Peyer's patch (tissue), 4 donors: Measurements from ENCODE around the gene HK2. TPM values are rescaled to one million over a fixed set of nuclear protein-coding genes. Genes with fewer than 3 reads are reported as not detected.
A peak's percentile ranks its signal among the peaks of the same experiment; 100 is the strongest.

Experiments
- DNase-seq, 3 donors: peaks; one replicate each; pipeline ENCODE4 v3.0.0-alpha.2; 2017 to 2019
- H3K27ac ChIP-seq, 4 donors: fragments of 200-600 bp; sonication (generic); one replicate each; pipeline ENCODE4 v1.5.1; 2016 to 2019
- H3K27me3 ChIP-seq, 2 donors: fragments of 200-600 bp; sonication (generic); one replicate each; pipeline ENCODE4 v1.5.1; 2019
- H3K36me3 ChIP-seq, 3 donors: fragments of 200-600 bp; sonication (generic); one replicate each; pipeline ENCODE4 v1.5.1; 2016 to 2019
- H3K4me1 ChIP-seq, 4 donors: fragments of 200-600 bp; sonication (generic); one replicate each; pipeline ENCODE4 v1.5.1; 2016 to 2019
- H3K4me3 ChIP-seq, 4 donors: fragments of 200-600 bp; sonication (generic); 1 replicate in 3 of 4; 2 replicates in 1 of 4; pipeline ENCODE4 v1.5.1; 2016 to 2019; ENCODE audit warnings: mild to moderate bottlenecking in 1 of 4
- H3K9me3 ChIP-seq, 4 donors: fragments of 200-600 bp; sonication (generic); one replicate each; pipeline ENCODE4 v1.5.1; 2016 to 2019; ENCODE audit warnings: mild to moderate bottlenecking in 1 of 4
- CTCF ChIP-seq, 6 experiments: fragments of 450-650 bp in 4 of 6; fragments of 200-600 bp in 2 of 6; sonication (generic) in 1 of 6; IDR thresholded peaks; one replicate each; pipeline ENCODE4 v1.5.1; 2017 to 2019; ENCODE audit warnings: antibody characterized with exemption in 6 of 6, mild to moderate bottlenecking in 3 of 6, moderate library complexity in 1 of 6
- POLR2A ChIP-seq, 2 donors: fragments of 450-650 bp; IDR thresholded peaks; one replicate each; pipeline ENCODE4 v1.5.1; 2017; ENCODE audit warnings: antibody characterized with exemption in 2 of 2, mild to moderate bottlenecking in 2 of 2, moderate library complexity in 2 of 2
- total RNA-seq, 4 donors: library from RNA; depleted of rRNA; stranded (reverse); fragments of >200 nt; gene quantifications; one replicate each; pipeline ENCODE4 v1.1.0, GENCODE V29; 2016

HK2 gene
- total RNA-seq, 4 donors from 2014 or later: 9.9 to 39.9 (median 24.8) TPM

- no peak for TF ChIP-seq CTCF (IDR thresholded peaks at IDR 0.05)
- no peak for TF ChIP-seq POLR2A (IDR thresholded peaks at IDR 0.05)
These were observed 102.1 kb downstream of the HK2 start for GRCh38 chr2:74935975-74936391.

GRCh38 chr2:74937221-74937880 lies 103.4 kb downstream of the HK2 start:
- H3K27ac ChIP-seq: no peak overlapping the region
- H3K9me3 ChIP-seq: no peaks in the 10 kb centered on the region
- H3K27me3 ChIP-seq: no peaks in the 10 kb centered on the region
- H3K36me3 ChIP-seq: no peaks in the 10 kb centered on the region
- DNase-seq: no peak
- TF ChIP-seq CTCF (IDR thresholded peaks at IDR 0.05) (no peak), POLR2A (IDR thresholded peaks at IDR 0.05) (no peak)
- H3K4me1 ChIP-seq: no peaks in the 10 kb centered on the region
- no peak overlapping the region for H3K4me3 ChIP-seq

More at GRCh38 chr2:74935975-74936391, 102.1 kb downstream of the HK2 start:
- Histone ChIP-seq H3K4me3 (no peak overlapping the region), H3K4me1 (no peaks in the 10 kb centered on the region), H3K36me3 (no peaks in the 10 kb centered on the region), H3K27ac (no peak overlapping the region), H3K9me3 (no peaks in the 10 kb centered on the region), H3K27me3 (no peaks in the 10 kb centered on the region)
- no peak for DNase-seq

- Histone ChIP-seq H3K9me3 (no peaks in the 10 kb centered on the region), H3K27me3 (no peaks in the 10 kb centered on the region), H3K36me3 (no peaks in the 10 kb centered on the region), H3K4me1 (no peaks in the 10 kb centered on the region), H3K27ac (no peak overlapping the region), H3K4me3 (no peak overlapping the region)
- no peak for TF ChIP-seq CTCF (IDR thresholded peaks at IDR 0.05)
- no peak for TF ChIP-seq POLR2A (IDR thresholded peaks at IDR 0.05)
- no peak for DNase-seq
These were observed 104.3 kb downstream of the HK2 start for GRCh38 chr2:74938264-74938663.

- DNase-seq: no peak
- TF ChIP-seq CTCF (IDR thresholded peaks at IDR 0.05) (no peak), POLR2A (IDR thresholded peaks at IDR 0.05) (no peak)
- H3K27ac ChIP-seq: peak overlapping the region in 1 of 4 donors; percentile 10
- no peaks in the 10 kb centered on the region for H3K9me3 ChIP-seq
- no peaks in the 10 kb centered on the region for H3K27me3 ChIP-seq
- no peaks in the 10 kb centered on the region for H3K4me1 ChIP-seq
- no peak overlapping the region for H3K4me3 ChIP-seq
- H3K36me3 ChIP-seq: no peaks in the 10 kb centered on the region
These were observed 106.2 kb downstream of the HK2 start for GRCh38 chr2:74939919-74940812.

- Histone ChIP-seq H3K9me3 (no peaks in the 10 kb centered on the region), H3K4me1 (no peaks in the 10 kb centered on the region), H3K36me3 (no peaks in the 10 kb centered on the region), H3K27ac (no peak overlapping the region), H3K4me3 (no peak overlapping the region), H3K27me3 (no peaks in the 10 kb centered on the region)
- TF ChIP-seq CTCF (IDR thresholded peaks at IDR 0.05): no peak
- TF ChIP-seq POLR2A (IDR thresholded peaks at IDR 0.05): no peak
- no peak for DNase-seq
These were observed 107.4 kb downstream of the HK2 start for GRCh38 chr2:74941284-74941683.
